HEK293 (cell line): Measurements from ENCODE around the gene PWWP2B.
A peak's percentile ranks its signal among the peaks of the same experiment; 100 is the strongest.

ENCODE experiments used
- CTCF ChIA-PET: fragments of 350-600 bp; formaldehyde crosslinking; extraction: SDS; loops from one replicate; lab custom pipeline; 2021; ENCODE audit warnings: antibody characterized with exemption; lab: Yijun Ruan, JAX
- POLR2A ChIA-PET: fragments of 300-600 bp; formaldehyde crosslinking; extraction: SDS; loops from one replicate; lab custom pipeline; 2020; ENCODE audit warnings: antibody characterized with exemption, inconsistent platforms; lab: Yijun Ruan, JAX
- H3K27ac ChIP-seq: fragments of 200-500 bp; sonication (Bioruptor generic); 2 replicates; pipeline ENCODE4 v1.5.1; 2014; ENCODE audit warnings: low read depth, low read length, control low read depth, inconsistent platforms; ENCODE audit errors: extremely low read depth
- H3K36me3 ChIP-seq, 2 experiments: fragments of 200-500 bp in 1 of 2; sonication (Bioruptor generic) in 1 of 2; 1 replicate in 1 of 2; 2 replicates in 1 of 2; pipeline ENCODE4 v1.5.1; 2014 to 2017; ENCODE audit warnings: inconsistent platforms in 2 of 2, low read length in 2 of 2; ENCODE audit not compliant: control insufficient read depth in 2 of 2, insufficient read depth in 1 of 2
- H3K4me1 ChIP-seq: fragments of 200-500 bp; sonication (Bioruptor generic); 2 replicates; pipeline ENCODE4 v1.5.1; 2014; ENCODE audit warnings: mild to moderate bottlenecking, low read length, inconsistent platforms; ENCODE audit not compliant: control insufficient read depth, insufficient read depth
- H3K4me3 ChIP-seq: 2 replicates; pipeline ENCODE4 v1.5.1; 2011; ENCODE audit warnings: low read depth, mild to moderate bottlenecking, control low read depth, low read length, moderate library complexity
- H3K9me3 ChIP-seq: fragments of 200-500 bp; sonication (Bioruptor generic); 2 replicates; pipeline ENCODE4 v1.5.1; 2014; ENCODE audit warnings: low read depth, low read length, inconsistent platforms; ENCODE audit not compliant: control insufficient read depth, insufficient read depth
- BCL11A ChIP-seq: fragments of 450-650 bp; formaldehyde crosslinking; IDR thresholded peaks from 2 replicates; pipeline ENCODE4 v1.5.1; 2016; ENCODE audit warnings: low read depth, missing biosample characterization, missing genetic modification characterization
- BCL6B ChIP-seq: fragments of 450-650 bp; formaldehyde crosslinking; IDR thresholded peaks from 2 replicates; pipeline ENCODE4 v1.5.1; 2017; ENCODE audit warnings: missing biosample characterization, missing genetic modification characterization
- CTCF ChIP-seq: fragments of 450-650 bp; formaldehyde crosslinking; IDR thresholded peaks from 2 replicates; pipeline ENCODE4 v1.5.1; 2016; ENCODE audit warnings: missing biosample characterization, missing genetic modification characterization
- GLIS1 ChIP-seq: fragments of 450-650 bp; formaldehyde crosslinking; IDR thresholded peaks from 2 replicates; pipeline ENCODE4 v1.5.1; 2016; ENCODE audit warnings: missing biosample characterization, missing genetic modification characterization
- HIC1 ChIP-seq: fragments of 450-650 bp; formaldehyde crosslinking; IDR thresholded peaks from 2 replicates; pipeline ENCODE4 v1.5.1; 2016; ENCODE audit warnings: missing biosample characterization, missing genetic modification characterization
- KLF10 ChIP-seq: fragments of 450-650 bp; IDR thresholded peaks from 2 replicates; pipeline ENCODE4 v1.5.1; 2018; ENCODE audit warnings: missing biosample characterization, mild to moderate bottlenecking, missing genetic modification characterization
- KLF9 ChIP-seq: fragments of 450-650 bp; formaldehyde crosslinking; IDR thresholded peaks from 2 replicates; pipeline ENCODE4 v1.5.1; 2016; ENCODE audit warnings: missing biosample characterization, missing genetic modification characterization, low read depth
- PRDM2 ChIP-seq: fragments of 450-650 bp; formaldehyde crosslinking; IDR thresholded peaks from 2 replicates; pipeline ENCODE4 v1.5.1; 2016; ENCODE audit warnings: missing biosample characterization, missing genetic modification characterization, borderline replicate concordance
- YY2 ChIP-seq: fragments of 450-650 bp; formaldehyde crosslinking; IDR thresholded peaks from 2 replicates; pipeline ENCODE4 v1.5.1; 2016; ENCODE audit warnings: missing biosample characterization, missing genetic modification characterization
- ZBTB21 ChIP-seq: fragments of 450-650 bp; formaldehyde crosslinking; IDR thresholded peaks from 2 replicates; pipeline ENCODE4 v1.5.1; 2017; ENCODE audit warnings: missing biosample characterization, missing genetic modification characterization
- ZBTB6 ChIP-seq: fragments of 450-650 bp; formaldehyde crosslinking; IDR thresholded peaks from 2 replicates; pipeline ENCODE4 v1.5.1; 2017; ENCODE audit warnings: missing biosample characterization, missing genetic modification characterization
- ZBTB7A ChIP-seq: fragments of 450-650 bp; formaldehyde crosslinking; IDR thresholded peaks from 2 replicates; pipeline ENCODE4 v1.5.1; 2016; ENCODE audit warnings: low read depth, missing biosample characterization, missing genetic modification characterization
- ZNF23 ChIP-seq: fragments of 450-650 bp; formaldehyde crosslinking; IDR thresholded peaks from 2 replicates; pipeline ENCODE4 v1.5.1; 2016; ENCODE audit warnings: missing biosample characterization, missing genetic modification characterization, borderline replicate concordance
- ZNF324 ChIP-seq: fragments of 450-650 bp; formaldehyde crosslinking; IDR thresholded peaks from 2 replicates; pipeline ENCODE4 v1.5.1; 2016; ENCODE audit warnings: missing biosample characterization, missing genetic modification characterization
- ZNF341 ChIP-seq: fragments of 450-650 bp; formaldehyde crosslinking; IDR thresholded peaks from 2 replicates; pipeline ENCODE4; 2016; ENCODE audit warnings: low read depth, missing biosample characterization, missing genetic modification characterization
- ZNF530 ChIP-seq: fragments of 450-650 bp; formaldehyde crosslinking; IDR thresholded peaks from 2 replicates; pipeline ENCODE4 v1.5.1; 2016; ENCODE audit warnings: low read depth, missing biosample characterization, missing genetic modification characterization
- ZNF596 ChIP-seq: fragments of 450-650 bp; IDR thresholded peaks from 2 replicates; pipeline ENCODE4 v1.5.0; 2018; ENCODE audit warnings: missing biosample characterization, mild to moderate bottlenecking, missing genetic modification characterization, moderate library complexity
- ZNF600 ChIP-seq: fragments of 450-650 bp; formaldehyde crosslinking; IDR thresholded peaks from 2 replicates; pipeline ENCODE4 v1.5.1; 2016; ENCODE audit warnings: missing biosample characterization, missing genetic modification characterization
- ZNF629 ChIP-seq: fragments of 450-650 bp; formaldehyde crosslinking; IDR thresholded peaks from 2 replicates; pipeline ENCODE4 v1.5.1; 2017; ENCODE audit warnings: missing biosample characterization, missing genetic modification characterization
- ZNF664 ChIP-seq: fragments of 450-650 bp; formaldehyde crosslinking; IDR thresholded peaks from 2 replicates; pipeline ENCODE4 v1.5.1; 2016; ENCODE audit warnings: missing biosample characterization, missing genetic modification characterization
- ZNF768 ChIP-seq: fragments of 450-650 bp; formaldehyde crosslinking; IDR thresholded peaks from 2 replicates; pipeline ENCODE4 v1.5.1; 2018; ENCODE audit warnings: missing biosample characterization, mild to moderate bottlenecking, missing genetic modification characterization
- ZNF837 ChIP-seq: fragments of 450-650 bp; formaldehyde crosslinking; IDR thresholded peaks from 2 replicates; pipeline ENCODE4 v1.5.1; 2016; ENCODE audit warnings: missing biosample characterization, missing genetic modification characterization

Gene PWWP2B

GRCh38 chr10:132451506-132452215 is 54.7 kb downstream of the PWWP2B start (continued):
- peak; percentile 35; the same call in 1 of the 2 replicates for TF ChIP-seq ZNF600 (tag by site-specific recombination)
- TF ChIP-seq ZNF23 (tag by site-specific recombination), result no peak
- TF ChIP-seq ZBTB6 (tag by site-specific recombination), result no peak
- peak; percentile 22; the same call in 1 of the 2 replicates for TF ChIP-seq GLIS1 (tag by site-specific recombination)
- no peak for TF ChIP-seq ZNF837 (tag by site-specific recombination)
- peak; percentile 65 for TF ChIP-seq ZNF341 (tag by site-specific recombination)
- TF ChIP-seq KLF9 (tag by site-specific recombination), result no peak
- TF ChIP-seq YY2, result no peak
- TF ChIP-seq KLF10 (tag by site-specific recombination), result peak; percentile 33; the same call in 1 of the 2 replicates
- TF ChIP-seq PRDM2 (tag by site-specific recombination), result no peak
- TF ChIP-seq ZBTB7A (tag by site-specific recombination), result no peak

- POLR2A ChIA-PET, result no interaction called here
- no peaks in the 10 kb centered on the region for H3K36me3 ChIP-seq
- no peak overlapping the region for H3K4me3 ChIP-seq
- no peak overlapping the region for H3K27ac ChIP-seq
- CTCF ChIA-PET, result interaction anchor here (0.6 to 1.9 kb wide), 3 partner anchors 45 to 71 kb away, joined by 3 to 12 read pairs (median 3); no protein-coding TSS in a partner anchor
- H3K4me1 ChIP-seq, result no peaks in the 10 kb centered on the region; the same call in 1 of the 2 replicates
- H3K9me3 ChIP-seq, result no peaks in the 10 kb centered on the region
- TF ChIP-seq ZNF837 (tag by site-specific recombination), result no peak
- TF ChIP-seq GLIS1 (tag by site-specific recombination), result peak; percentile 24; the same call in 1 of the 2 replicates
- no peak for TF ChIP-seq ZBTB21
- no peak for TF ChIP-seq ZNF324
- no peak for TF ChIP-seq BCL6B (tag by site-specific recombination)
- 0 out of 2 replicates have a peak, but pooled peaks have one; percentile 13 for TF ChIP-seq BCL11A (tag by site-specific recombination)
- TF ChIP-seq ZNF664 (tag by site-specific recombination), result no peak
- TF ChIP-seq ZNF23 (tag by site-specific recombination), result no peak
- TF ChIP-seq HIC1 (tag by site-specific recombination), result peak; percentile 76
- peak; percentile 60; the same call in 1 of the 2 replicates for TF ChIP-seq CTCF (tag by site-specific recombination)
- no peak for TF ChIP-seq ZNF530 (tag by site-specific recombination)
- TF ChIP-seq ZNF596, result no peak
- TF ChIP-seq ZNF768 (tag by site-specific recombination), result no peak
- TF ChIP-seq ZNF629, result no peak
These were observed 55.2 kb downstream of the PWWP2B start for GRCh38 chr10:132452216-132452650.
